ENCODE data around the gene GTPBP10. TPM values are rescaled to one million over a fixed set of nuclear protein-coding genes. Genes with fewer than 3 reads are reported as not detected.

Gene GTPBP10
- total RNA-seq, 1 experiment from 2014 or later = 18.5 TPM

- TF ChIP-seq TEAD1 (CRISPR knock-in tag; IDR thresholded peaks at IDR 0.05) (no peak), KAT7 (CRISPR knock-in tag; IDR thresholded peaks at IDR 0.05; ENCODE audit: borderline replicate concordance) (no peak)
- peaks cover 5% of the 10 kb centered on the region; the same call in 1 of the 2 replicates for H3K27me3 Mint-ChIP-seq (ENCODE audit: low read depth)
Observed at GRCh38 chr7:90432752-90433151, 86.2 kb downstream of the GTPBP10 start.

GRCh38 chr7:90433221-90433620 lies 86.7 kb downstream of the GTPBP10 start:
- no peak overlapping the region for H3K27ac Mint-ChIP-seq
- no peak for DNase-seq (ENCODE audit: low spot score)
- peak; percentile 43; the same call in 1 of the 2 replicates for ATAC-seq
- no peak overlapping the region for H3K4me3 Mint-ChIP-seq
- peaks cover 2% of the 10 kb centered on the region for H3K36me3 Mint-ChIP-seq
- peaks cover 62% of the 10 kb centered on the region for H3K9me3 Mint-ChIP-seq
- CTCF ChIA-PET = interaction anchor here (0.7 to 1.0 kb wide), 3 partner anchors 22 to 121 kb away, joined by 3 to 4 read pairs (median 3); no protein-coding TSS in a partner anchor
- peaks cover 5% of the 10 kb centered on the region; the same call in 1 of the 2 replicates for H3K27me3 Mint-ChIP-seq (ENCODE audit: low read depth)
- POLR2A ChIA-PET = no interaction called here
- TF ChIP-seq ZNF219 (CRISPR knock-in tag; IDR thresholded peaks at IDR 0.05; ENCODE audit: borderline replicate concordance) (no peak), ETV6 (CRISPR knock-in tag; IDR thresholded peaks at IDR 0.05) (no peak), NR3C1 (CRISPR knock-in tag; conservative IDR thresholded peaks at IDR 0.05; ENCODE audit: low read depth) (no peak), ZNF416 (CRISPR knock-in tag; IDR thresholded peaks at IDR 0.05) (no peak), ELF4 (CRISPR knock-in tag; IDR thresholded peaks at IDR 0.05; ENCODE audit: low read depth) (no peak), OVOL2 (CRISPR knock-in tag; IDR thresholded peaks at IDR 0.05; ENCODE audit: borderline replicate concordance) (no peak), HMGA2 (CRISPR knock-in tag; IDR thresholded peaks at IDR 0.05) (no peak)
- H3K4me1 Mint-ChIP-seq = peaks cover 12% of the 10 kb centered on the region

More at GRCh38 chr7:90432752-90433151, 86.2 kb downstream of the GTPBP10 start:
- peaks cover 12% of the 10 kb centered on the region for H3K4me1 Mint-ChIP-seq
- DNase-seq (ENCODE audit: low spot score) = no peak
- peaks cover 57% of the 10 kb centered on the region for H3K9me3 Mint-ChIP-seq
- H3K27ac Mint-ChIP-seq = no peak overlapping the region
- no peak overlapping the region for H3K4me3 Mint-ChIP-seq
- ChIA-PET POLR2A (no interaction called here), CTCF (interaction anchor here (0.7 to 1.0 kb wide), 3 partner anchors 21 to 120 kb away, joined by 3 to 4 read pairs (median 3); no protein-coding TSS in a partner anchor)
- ATAC-seq = peak; percentile 66
- H3K36me3 Mint-ChIP-seq = peaks cover 2% of the 10 kb centered on the region

Other genes starting within 250 kb of the GTPBP10 start
- 2.4 to 4.1 TPM (median 3.5 TPM) in 3 replicates for gene STEAP1, start 192.2 kb upstream of the GTPBP10 start, total RNA-seq (2021)
- 13.4 to 17.3 TPM (median 17.0 TPM) in 3 replicates for gene STEAP2, start 135.0 kb upstream of the GTPBP10 start, total RNA-seq (2021)
- gene CFAP69, start 101.5 kb upstream of the GTPBP10 start, total RNA-seq (2021) = 2.7 to 3.4 TPM (median 3.3 TPM) in 3 replicates
- gene FAM237B, start 25.4 kb upstream of the GTPBP10 start, total RNA-seq (2021) = not detected in 3 replicates
- gene CLDN12, start 56.7 kb downstream of the GTPBP10 start, total RNA-seq (2021) = 39.4 to 47.5 TPM (median 44.1 TPM) in 3 replicates
- gene PTTG1IP2, start 122.9 kb downstream of the GTPBP10 start, total RNA-seq (2021) = not detected in 3 replicates
- gene CDK14, start 249.6 kb downstream of the GTPBP10 start, total RNA-seq (2021) = 35.0 to 57.9 TPM (median 38.3 TPM) in 3 replicates